NCI-H1694 (cell line): ENCODE results near the gene XNDC1N.

Experiments used
- DNase-seq: peaks from one replicate; lab custom pipeline; 2025; lab: John Stamatoyannopoulos, UW

The XNDC1N gene, protein sequence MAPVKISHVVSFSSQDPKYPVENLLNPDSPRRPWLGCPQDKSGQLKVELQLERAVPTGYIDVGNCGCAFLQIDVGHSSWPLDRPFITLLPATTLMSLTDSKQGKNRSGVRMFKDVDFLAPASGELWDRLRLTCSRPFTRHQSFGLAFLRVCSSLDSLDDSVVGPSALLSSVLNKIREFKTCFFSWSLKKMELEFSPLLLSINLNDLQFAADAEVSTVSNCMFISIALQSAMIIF

DNA sequence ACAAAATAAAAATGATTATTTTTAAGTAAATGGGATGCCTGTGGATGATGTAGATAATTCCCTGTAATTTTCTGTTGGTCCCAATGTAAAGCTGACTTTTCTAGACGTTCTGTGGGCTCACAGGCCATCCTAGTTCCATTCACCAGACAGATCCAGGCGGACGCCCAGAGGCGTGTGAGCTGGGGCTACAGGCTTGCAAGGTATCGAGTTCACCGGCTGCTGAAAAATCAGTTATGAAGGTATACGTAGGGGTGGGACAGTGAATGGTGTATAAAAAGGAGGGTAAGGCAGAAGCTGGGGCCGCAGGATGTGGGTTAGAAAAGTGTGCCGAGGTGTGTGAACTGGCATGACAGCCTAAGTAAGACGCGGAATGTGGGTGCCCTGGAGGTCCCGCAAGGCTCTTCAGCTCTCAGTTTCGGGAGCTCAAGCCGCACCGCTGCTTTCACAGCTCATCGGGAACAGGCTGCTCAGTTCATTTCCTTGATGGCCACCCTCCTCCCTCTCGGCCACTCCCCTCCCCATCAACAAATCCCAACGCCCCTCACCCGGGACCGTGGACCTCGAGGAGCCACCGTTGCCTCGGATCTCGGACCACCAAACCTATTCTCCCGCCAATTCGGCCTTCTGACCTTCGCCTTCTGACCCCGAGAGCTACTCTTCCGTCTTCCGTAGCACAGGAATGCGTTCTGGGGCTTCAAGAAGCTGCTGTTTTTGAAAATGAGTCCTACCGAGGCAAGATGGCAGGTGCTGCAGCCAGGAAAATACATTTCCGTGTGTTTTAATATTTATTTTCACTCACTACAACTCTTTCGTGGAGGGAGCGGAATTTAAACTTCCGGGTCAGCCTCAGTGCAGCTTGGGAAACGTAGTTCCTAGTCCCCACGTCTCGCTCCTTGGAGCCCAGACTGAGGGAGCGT, at the start of gene XNDC1N:
Gene XNDC1N (minus strand): TSS at position 775 of the 917 bp plus-strand sequence. CDS start 5,241 bp downstream, outside the sequence.
- DNase-seq = peak; percentile 82

DNA sequence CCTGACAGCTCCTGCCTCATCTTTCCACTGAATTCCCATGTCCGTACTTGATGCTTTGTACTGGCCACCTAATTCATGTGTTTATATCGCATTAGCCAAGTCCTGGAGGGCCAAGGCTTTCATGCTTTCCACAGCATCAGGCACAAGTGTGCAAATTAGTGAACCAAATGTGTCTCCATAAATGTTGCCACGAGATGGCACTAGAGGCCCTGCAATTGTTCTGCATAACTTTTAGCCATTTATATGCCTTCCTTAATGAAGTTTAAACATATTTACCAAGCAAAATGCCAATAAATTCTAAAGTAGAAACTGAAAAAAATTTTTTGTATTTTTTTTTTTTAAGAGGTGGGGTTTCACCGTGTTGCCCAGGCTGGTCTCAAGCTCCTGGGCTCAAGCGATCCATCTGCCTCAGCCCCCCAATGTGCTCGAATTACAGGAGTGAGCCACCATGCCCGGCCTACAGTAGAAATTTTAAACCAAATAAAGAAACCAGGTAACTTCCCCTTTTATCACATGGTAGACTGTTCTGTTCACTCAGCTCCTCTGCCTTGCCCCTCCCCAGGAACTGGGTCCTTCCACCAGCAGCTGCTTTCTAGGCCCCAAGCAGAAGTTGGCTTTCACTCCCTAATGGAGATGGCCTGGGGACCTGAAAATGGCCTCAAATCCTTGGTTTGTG, 49.5 kb upstream of the XNDC1N start:
- peak; percentile 46 for DNase-seq

DNA sequence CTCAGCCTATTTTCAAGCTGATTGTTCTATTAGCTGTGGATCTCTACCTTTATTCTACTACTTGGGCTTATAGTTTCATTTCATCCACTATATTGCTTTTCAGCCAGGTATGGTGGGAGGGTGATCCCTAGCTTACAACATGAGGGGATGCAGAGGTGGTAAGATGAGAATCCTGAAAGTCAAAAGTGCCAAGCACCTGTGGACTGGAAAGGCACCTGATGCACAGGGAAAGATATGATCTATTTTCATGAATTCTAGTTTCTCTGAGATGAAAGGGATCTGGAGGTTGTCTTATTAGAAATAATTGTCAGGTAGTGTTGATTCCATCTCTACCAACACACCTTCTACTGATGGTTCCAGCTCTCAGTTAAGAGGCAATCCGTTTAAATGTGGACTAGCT, 48.7 kb upstream of the XNDC1N start:
- DNase-seq = no peak

DNA sequence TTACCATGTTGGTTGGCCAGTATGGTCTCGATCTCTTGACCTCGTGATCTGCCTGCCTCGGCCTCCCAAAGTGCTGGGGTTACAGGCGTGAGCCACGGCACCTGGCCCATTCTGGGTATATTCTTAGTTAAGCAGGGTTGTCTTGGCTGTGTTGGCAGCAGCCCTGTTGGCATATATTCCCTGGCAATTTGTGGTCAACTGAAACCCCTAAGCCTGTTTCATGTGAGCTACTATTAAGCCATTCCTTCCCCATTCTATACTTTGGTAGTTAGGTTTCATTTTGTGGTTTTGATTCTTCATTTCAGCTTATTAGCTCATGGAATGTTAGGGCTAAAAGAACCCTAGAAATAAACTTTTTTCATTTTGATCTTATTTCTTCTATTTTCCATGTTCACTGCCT, 48.2 kb upstream of the XNDC1N start:
- no peak for DNase-seq

DNA sequence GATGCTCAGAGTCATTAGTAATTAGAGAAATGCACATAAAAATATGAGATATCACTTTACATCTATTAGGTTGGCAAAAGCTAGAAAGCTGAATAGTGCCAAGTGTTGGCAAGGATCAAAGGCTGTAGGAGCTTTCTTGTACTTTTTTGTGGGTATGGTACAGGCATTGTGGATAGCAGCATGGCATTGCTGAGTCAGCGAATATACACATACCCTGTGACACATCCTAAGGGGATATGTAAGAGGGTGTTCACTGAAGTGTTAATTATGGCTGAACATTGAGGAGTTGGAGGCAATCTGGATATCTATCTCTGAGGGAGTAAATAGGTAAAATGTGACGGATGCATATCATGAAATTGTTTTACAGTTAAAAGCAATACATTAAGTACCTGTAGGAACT, 43.3 kb upstream of the XNDC1N start:
- no peak for DNase-seq

DNA sequence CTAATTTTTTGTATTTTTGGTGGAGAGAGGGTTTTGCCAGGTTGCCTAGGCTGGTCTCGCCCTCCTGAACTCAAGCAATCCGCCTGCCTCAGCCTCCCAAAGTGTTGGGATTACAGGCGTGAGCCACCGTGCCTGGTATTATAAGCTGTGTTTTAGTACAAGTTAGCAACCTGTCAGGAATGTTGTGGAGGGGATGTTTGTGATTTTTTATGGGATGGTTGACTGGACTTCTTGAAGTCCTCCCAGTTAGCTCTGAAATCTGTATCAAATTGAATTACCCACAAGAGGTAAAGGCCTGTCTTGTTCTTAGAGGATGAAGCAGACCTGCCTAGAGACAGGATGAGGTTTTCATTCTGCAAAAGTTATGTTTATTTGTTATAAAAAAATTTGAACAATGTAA, 36.2 kb upstream of the XNDC1N start:
- no peak for DNase-seq

DNA sequence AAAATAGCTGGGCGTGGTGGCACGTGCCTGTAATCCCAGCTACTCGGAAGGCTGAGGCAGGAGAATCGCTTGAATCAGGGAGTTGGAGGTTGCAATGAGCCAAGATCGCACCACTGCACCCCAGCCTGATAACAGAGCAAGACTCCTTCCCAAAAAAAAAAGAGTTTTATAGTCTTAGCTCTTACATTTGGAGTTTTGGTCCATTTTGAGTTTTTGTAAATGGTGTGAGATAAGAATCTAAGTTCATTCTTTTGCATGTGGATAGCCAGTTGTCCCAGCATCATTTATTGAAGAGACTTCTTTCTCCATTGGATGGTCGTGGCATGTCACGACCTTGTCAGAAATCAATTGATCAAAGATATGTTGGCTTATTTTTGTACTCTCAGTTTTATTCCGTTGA, 35.1 kb upstream of the XNDC1N start:
- DNase-seq = no peak

DNA sequence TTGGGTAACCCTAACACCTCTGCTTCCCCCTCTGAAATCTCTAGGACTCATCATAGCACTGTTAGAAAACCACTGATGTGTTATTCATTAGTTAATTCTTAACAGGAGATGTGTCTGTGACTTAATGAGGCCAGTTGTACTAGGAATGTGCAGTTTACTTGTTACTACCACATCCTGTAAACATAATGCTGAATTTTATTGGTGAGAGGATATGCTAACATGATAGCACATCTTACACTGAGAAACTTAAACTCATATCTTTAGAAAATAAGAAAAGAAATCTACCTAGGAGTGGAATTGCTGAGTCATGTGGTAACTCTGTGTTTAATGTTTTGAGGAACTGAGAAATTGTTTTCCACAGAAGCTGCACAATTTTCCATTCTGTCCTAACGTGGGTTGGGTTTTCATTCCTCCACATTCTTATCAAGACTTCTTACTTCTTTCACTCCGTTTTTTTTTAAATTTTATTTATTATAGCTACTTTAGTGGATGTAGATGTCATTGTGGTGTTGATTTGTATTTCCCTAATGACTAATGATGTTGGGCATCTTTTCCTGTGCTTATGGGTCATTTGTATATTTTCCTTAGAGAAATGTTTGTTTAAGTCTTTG, 34.1 kb upstream of the XNDC1N start:
- no peak for DNase-seq

DNA sequence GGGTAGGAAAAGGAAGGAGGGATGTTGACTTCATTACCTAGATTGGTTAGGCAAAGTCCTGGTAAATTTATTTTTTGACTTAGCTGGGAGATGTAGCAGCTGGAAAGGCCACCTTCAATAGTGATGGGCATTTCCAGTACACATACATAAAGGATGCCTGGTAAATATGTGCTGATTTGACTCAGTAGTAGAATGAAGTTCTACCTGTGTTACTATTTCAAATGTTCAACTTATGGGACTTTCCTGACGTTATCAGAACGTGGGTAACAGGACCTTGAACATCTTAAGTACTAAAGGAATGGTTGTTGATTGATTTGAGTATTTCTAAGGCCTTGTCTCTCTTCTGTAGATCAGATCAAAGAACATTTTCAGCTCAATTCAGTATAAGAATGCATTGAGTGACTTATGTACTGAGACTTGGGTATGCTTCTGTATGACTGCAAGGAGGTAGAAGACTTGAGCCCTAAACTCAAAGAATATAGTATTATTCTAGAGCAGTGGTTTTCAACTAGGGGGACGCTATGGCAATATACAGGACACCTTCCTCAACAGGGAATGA, 27.6 kb upstream of the XNDC1N start:
- no peak for DNase-seq

DNA sequence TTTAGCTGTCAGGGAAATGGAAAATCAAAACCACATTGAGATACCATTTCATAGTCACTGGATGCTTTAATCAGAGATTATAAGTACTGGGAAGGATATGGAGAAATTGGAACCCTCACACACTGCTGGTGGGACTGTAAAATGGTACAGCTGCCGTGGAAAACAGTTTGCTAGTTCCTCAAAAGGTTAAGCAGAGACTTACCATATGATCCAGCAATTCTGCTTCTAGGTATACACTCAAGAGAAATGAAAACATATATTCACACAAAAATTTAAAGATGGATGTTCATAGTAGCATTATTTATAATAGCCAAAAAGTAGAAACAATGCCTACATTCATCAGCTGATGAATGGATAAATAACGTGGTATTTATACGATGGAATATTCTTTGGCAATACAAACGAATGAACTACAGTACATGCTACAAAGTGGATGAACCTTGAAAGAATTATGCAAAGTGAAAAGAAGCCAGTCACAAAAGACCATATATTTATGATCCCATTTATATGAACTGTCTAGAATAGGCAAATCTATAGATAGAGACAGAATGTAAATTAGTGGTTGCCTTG, 23.4 kb upstream of the XNDC1N start:
- no peak for DNase-seq

DNA sequence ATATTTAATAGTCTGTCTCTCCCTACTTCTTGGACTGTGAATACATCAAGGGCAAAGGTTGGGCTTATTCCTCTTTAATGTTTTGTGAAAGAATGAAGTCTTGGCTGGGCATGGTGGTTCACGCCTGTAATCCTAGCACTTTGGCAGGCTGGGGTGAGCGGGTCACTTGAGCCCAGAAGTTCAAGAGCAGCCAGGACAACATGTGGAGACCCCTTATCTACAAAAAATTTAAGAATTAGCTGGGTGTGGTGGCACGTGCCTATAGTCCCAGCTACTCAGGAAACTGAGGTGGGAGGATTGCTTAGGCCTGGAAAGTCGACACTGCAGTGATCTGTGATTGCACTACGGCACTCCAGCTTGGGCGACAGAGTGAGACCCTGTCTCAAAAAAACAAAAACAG, 20.6 kb upstream of the XNDC1N start:
- DNase-seq = no peak

DNA sequence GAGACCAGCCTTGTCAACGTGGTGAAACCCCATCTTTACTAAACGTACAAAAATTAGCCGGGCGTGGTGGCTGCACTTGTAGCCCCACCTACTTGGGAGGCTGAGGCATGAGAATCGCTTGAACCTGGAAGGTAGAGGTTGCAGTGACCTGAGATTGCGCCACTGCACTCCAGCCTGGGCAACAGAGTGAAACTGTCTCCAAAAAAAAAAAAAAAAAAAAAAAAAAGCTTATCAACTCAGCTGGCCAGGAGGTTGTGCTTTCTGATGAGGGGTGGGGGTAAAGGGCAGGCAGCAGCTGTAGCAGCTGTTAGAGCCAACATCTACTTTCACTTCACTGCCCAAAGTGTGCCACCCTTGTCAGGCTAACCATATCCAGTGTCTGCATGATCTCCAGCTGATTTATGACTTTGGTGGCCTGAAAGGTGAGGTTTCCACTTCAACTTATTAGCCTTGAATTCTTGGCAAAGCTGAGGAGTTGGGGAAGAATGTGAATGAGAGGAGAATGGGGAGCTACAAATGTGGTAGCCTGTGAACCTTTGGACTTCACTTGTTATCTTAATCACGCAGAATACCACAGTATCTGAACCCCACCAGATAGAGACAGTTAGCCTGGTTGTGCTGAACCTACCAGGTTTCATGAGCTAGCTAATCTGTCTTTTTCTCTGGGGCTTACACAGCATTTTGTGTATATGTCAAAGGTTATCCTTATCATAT, 20.1 kb upstream of the XNDC1N start:
- no peak for DNase-seq

DNA sequence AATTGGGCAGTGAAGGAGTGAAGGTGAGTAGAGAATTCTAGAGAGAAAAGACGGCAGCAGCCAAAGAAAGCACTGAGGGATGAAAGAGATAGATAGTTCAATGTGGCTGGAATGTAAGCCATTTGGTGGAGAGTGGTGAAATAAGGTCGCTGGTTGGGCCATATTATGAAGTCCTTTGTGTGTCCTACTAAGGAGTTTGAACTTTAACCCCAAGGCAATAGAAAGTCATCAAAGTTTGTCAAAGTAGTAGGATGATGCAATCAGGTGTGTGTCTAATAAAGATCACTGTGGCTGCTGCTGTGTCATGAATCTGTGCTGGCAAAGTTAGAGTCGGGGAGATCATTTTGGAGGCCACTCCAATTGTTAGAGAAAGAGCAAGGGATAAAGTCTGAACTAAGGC, 19.1 kb upstream of the XNDC1N start:
- DNase-seq = no peak

DNA sequence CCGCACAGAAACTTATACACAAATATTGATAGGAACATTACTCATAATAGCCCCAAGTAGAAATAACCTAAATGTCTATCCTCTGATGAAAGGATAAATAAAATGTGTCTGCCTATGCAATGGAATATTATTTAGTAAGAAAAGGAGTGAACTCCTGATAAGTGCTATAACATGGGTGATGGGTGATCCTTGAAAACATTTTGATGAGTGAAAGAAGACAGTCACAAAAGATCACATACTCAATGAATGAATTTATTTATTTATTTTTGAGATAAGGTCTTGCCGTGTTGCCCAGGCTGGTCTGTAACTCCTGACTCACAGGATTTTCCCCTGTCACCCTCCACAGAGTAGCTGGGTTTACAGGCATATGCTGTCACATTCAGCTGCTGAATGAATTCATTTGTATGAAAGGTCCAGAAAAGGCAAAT, 17.8 kb upstream of the XNDC1N start:
- no peak for DNase-seq

DNA sequence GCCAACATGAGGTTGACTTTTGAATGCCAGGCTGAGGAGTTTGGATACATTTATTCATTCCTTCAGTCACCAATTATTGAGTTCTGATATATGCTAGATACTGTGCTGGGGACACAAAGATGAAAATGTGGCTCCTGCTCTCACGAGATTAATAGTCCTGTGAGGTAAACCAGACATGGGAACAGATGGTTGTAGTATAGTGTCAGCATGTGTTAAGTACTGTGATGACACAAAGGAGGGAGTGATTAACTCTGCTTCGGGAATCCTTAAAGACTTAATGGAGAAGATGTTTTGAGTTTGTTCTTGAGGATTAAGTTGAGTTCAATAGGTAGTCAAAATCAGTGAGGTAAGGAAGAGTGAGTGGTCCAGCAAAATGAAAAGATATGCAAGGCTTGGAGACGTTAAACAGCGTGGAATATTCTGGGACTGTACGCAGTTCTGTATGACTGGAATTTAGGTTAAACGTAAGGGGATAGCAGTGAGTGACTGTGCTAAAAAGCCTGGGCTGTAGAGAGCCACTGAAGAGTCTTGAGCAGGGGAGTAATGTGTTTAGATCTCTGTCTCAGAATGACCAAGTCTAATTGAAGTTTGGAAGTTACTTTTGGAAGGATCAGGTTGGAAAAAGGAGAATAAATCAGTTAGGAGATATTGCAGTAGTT, 12.3 kb upstream of the XNDC1N start:
- DNase-seq = no peak

DNA sequence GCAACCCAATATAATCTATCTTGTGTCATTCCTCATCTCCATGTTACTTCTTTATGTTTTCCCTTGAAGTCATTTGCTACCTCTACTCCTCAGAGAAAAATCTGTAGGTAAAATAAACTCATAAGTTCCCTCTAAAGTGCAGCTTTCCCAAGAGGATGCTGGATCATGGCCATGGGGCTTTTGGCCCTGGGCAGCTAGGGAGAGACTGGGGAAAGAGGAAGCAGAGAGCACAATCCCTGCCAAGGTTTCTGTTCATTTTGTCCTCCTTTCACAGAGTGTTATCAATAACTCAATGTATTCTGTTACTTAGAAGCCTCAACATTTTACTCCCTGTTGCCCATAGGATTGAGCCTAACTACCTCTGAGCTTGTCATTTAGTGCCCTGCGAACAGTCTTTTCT, 9.4 kb upstream of the XNDC1N start:
- DNase-seq = no peak

DNA sequence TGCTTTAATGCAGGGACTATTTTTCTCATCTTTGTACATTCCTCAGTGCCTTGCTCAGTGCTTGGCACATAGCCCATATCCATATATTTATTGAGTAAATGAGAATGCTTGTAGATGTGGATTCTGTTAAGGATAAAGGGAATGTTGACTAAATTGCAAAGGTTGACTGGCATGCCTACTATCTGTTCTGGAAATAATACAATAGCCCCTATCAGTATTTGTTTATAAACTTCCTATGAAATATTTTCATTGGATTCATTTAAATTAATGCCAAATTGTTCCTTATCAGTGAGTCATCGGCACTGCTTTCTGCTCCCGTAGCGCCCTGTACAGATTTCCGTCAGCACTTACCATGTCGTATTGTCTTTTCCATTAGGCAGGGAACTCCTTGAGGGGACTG, 8.4 kb upstream of the XNDC1N start:
- no peak for DNase-seq

DNA sequence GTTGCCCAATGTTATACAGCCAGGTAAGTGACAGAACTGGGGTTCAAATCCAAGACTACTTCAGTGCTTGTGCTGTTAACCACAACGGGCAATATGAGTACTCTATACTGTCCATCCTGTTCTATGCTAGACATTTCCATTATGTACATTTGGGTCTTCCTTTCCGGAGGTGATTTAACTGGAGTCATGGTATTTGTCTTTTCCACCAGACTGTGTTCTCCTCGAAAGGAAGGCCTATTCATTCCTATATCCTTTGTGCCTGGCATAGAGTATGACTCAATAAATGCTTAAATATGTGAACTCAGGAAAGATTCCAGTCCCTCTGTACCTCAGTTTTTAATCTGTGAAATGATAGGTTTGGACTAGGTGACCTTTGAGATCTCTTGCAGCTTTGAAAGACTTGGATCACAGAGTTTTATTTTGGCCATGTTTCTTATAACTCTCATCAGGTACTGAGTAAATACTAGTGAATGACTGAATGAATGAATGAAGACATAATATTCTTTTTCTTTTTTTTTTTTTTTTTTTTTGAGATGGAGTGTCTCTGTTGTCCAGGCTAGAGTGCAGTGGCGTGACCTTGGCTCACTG, 7.0 kb upstream of the XNDC1N start:
- no peak for DNase-seq

DNA sequence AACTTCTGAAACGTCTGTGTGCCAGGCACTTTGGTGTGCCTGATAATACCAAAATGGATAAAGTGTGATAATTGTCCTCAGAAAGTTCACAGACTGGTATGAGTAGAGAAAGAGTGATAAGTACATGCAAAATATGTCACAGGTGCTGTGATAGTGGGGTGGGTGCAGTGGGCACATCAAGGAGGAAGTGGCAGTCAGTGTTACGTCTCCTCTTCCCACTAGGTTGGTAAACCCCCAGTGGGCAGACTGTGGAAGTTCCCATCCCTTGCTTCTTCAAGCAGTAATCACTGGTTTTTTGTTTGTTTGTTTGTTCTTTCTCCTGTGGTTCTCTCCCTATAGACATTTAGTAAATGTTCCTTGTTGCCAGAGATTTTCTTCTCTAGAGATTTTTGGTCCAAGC, 5.8 kb upstream of the XNDC1N start:
- no peak for DNase-seq
